Dermis blood vessel endothelial cell (primary cell): ENCODE measurements around the gene OR7G2. TPM values are rescaled to one million over a fixed set of nuclear protein-coding genes. Genes with fewer than 3 reads are reported as not detected.
A peak's percentile ranks its signal among the peaks of the same experiment; 100 is the strongest.
"Not testable (repeated sequence)": the region's sequence is repeated elsewhere in the genome, so short reads cannot be mapped to it uniquely, and the experiment has no call there.

Experiments
- DNase-seq: peaks from one replicate; pipeline ENCODE4 v3.0.0; 2010
- total RNA-seq: library from RNA; depleted of rRNA; stranded (reverse); fragments of >200 nt; gene quantifications from 2 replicates; pipeline ENCODE4 v1.2.3, GENCODE V29; 2014

The OR7G2 gene
- total RNA-seq, 1 donor from 2014 or later, result not detected

GRCh38 chr19:9071720-9072119 is 35.6 kb downstream of the OR7G2 start:
- DNase-seq, result not testable (repeated sequence)

GRCh38 chr19:9070066-9070465 is 37.2 kb downstream of the OR7G2 start:
- peak; percentile 11 for DNase-seq

GRCh38 chr19:9065457-9066014 is 41.7 kb downstream of the OR7G2 start:
- DNase-seq, result no peak

GRCh38 chr19:9061879-9062278 is 45.4 kb downstream of the OR7G2 start:
- no peak for DNase-seq

GRCh38 chr19:9060564-9061340 is 46.5 kb downstream of the OR7G2 start:
- DNase-seq, result no peak

GRCh38 chr19:9058905-9059667 is 48.2 kb downstream of the OR7G2 start:
- no peak for DNase-seq

- DNase-seq, result no peak
Measured at GRCh38 chr19:9057505-9058258, 49.6 kb downstream of the OR7G2 start.

- DNase-seq, result not testable (repeated sequence)
Measured at GRCh38 chr19:9056131-9056530, 51.1 kb downstream of the OR7G2 start.

GRCh38 chr19:9054765-9055164 is 52.5 kb downstream of the OR7G2 start:
- DNase-seq, result no peak

- no peak for DNase-seq
Measured at GRCh38 chr19:9054207-9054606, 53.1 kb downstream of the OR7G2 start.

GRCh38 chr19:9053674-9054073 is 53.6 kb downstream of the OR7G2 start:
- not testable (repeated sequence) for DNase-seq

GRCh38 chr19:9052894-9053293 is 54.4 kb downstream of the OR7G2 start:
- no peak for DNase-seq

Other genes starting within 250 kb of the OR7G2 start
- gene MUC16, start 97.1 kb downstream of the OR7G2 start, total RNA-seq, result under 0.01 TPM in 1 of 2 replicates, not detected in the other
- not detected in 2 replicates for gene OR1M1, start 20.4 kb downstream of the OR7G2 start, total RNA-seq
- not detected in 2 replicates for gene OR7G1, start 8.3 kb upstream of the OR7G2 start, total RNA-seq
- gene OR7G3, start 19.5 kb upstream of the OR7G2 start, total RNA-seq, result not detected in 2 replicates
- gene ZNF317, start 32.9 kb upstream of the OR7G2 start, total RNA-seq, result 15.0 and 17.6 TPM in 2 replicates
- gene OR7D2, start 71.5 kb upstream of the OR7G2 start, total RNA-seq, result under 0.01 TPM in 1 of 2 replicates, not detected in the other
- not detected in 2 replicates for gene OR7D4, start 112.1 kb upstream of the OR7G2 start, total RNA-seq
- not detected in 2 replicates for gene OR7E24, start 143.5 kb upstream of the OR7G2 start, total RNA-seq
- 7.2 and 9.4 TPM in 2 replicates for gene ZNF699, start 202.4 kb upstream of the OR7G2 start, total RNA-seq
- gene ZNF559, start 216.7 kb upstream of the OR7G2 start, total RNA-seq, result 13.2 and 25.7 TPM in 2 replicates